PC-9 (cell line): ENCODE data around the gene DTNBP1. TPM values are rescaled to one million over a fixed set of nuclear protein-coding genes. Genes with fewer than 3 reads are reported as not detected.

ENCODE experiments used
- BruUV-seq: library from RNA; stranded (reverse); fragments of 400-500 nt; replicated peaks from 2 replicates; lab custom pipeline; 2021; lab: Mats Ljungman, UMichigan
- CTCF ChIA-PET: fragments of 300-600 bp; sonication (Branson Sonifier 250); formaldehyde crosslinking; loops from one replicate; lab custom pipeline; 2022; ENCODE audit warnings: antibody characterized with exemption; lab: Charles Lee
- POLR2A ChIA-PET: fragments of 300-600 bp; sonication (Branson Sonifier 250); formaldehyde crosslinking; loops from one replicate; lab custom pipeline; 2022; ENCODE audit warnings: antibody characterized with exemption; ENCODE audit not compliant: unreplicated experiment; lab: Charles Lee
- DNase-seq, 2 experiments: peaks; one replicate each; pipeline versions ENCODE4 v3.0.0 to v3.0.0-alpha.2; 2015 to 2022; ENCODE audit warnings: mixed read lengths in 1 of 2
- H2AFZ ChIP-seq: fragments of 200-600 bp; sonication (generic); 2 replicates; pipeline ENCODE4 v1.8.1; 2017; ENCODE audit warnings: antibody characterized with exemption
- H3F3A ChIP-seq: fragments of 200-600 bp; sonication (generic); 2 replicates; pipeline ENCODE4 v1.8.1; 2017; ENCODE audit warnings: antibody characterized with exemption, mild to moderate bottlenecking, low read depth; ENCODE audit not compliant: insufficient read depth
- H3K27ac ChIP-seq: fragments of 200-600 bp; sonication (generic); 2 replicates; pipeline ENCODE4 v1.6.1; 2016; ENCODE audit warnings: mixed run types
- H3K27me3 ChIP-seq: fragments of 200-600 bp; sonication (generic); 2 replicates; pipeline ENCODE4 v1.6.1; 2016; ENCODE audit warnings: low read depth, mixed run types; ENCODE audit not compliant: insufficient read depth
- H3K36me3 ChIP-seq: fragments of 200-600 bp; sonication (generic); 2 replicates; pipeline ENCODE4 v1.6.1; 2016; ENCODE audit warnings: low read depth, mixed run types
- H3K4me1 ChIP-seq: fragments of 200-600 bp; sonication (generic); replicated peaks from 2 replicates; pipeline ENCODE4 v1.6.1; 2016; ENCODE audit warnings: mixed run types; ENCODE audit not compliant: insufficient read depth
- H3K4me2 ChIP-seq: fragments of 200-600 bp; sonication (generic); 2 replicates; pipeline ENCODE4 v1.6.1; 2017; ENCODE audit warnings: mixed run types
- H3K4me3 ChIP-seq: fragments of 200-600 bp; sonication (generic); 2 replicates; pipeline ENCODE4 v1.6.1; 2016; ENCODE audit warnings: mixed run types
- H3K79me2 ChIP-seq: fragments of 200-600 bp; sonication (generic); 2 replicates; pipeline ENCODE4 v1.6.1; 2017; ENCODE audit warnings: low read depth, mixed run types
- H3K9me2 ChIP-seq: fragments of 200-600 bp; sonication (generic); 2 replicates; pipeline ENCODE4 v1.8.1; 2017; ENCODE audit warnings: mild to moderate bottlenecking; ENCODE audit not compliant: insufficient read depth
- H3K9me3 ChIP-seq: fragments of 200-600 bp; sonication (generic); 2 replicates; pipeline ENCODE4 v1.8.1; 2016; ENCODE audit warnings: low read depth; ENCODE audit not compliant: insufficient read depth
- H4K20me1 ChIP-seq: fragments of 200-600 bp; sonication (generic); 2 replicates; pipeline ENCODE4 v1.8.1; 2017; ENCODE audit not compliant: insufficient read depth
- CTCF ChIP-seq: fragments of 200-600 bp; sonication (generic); conservative IDR thresholded peaks from 2 replicates; pipeline ENCODE4 v1.6.1; 2017; ENCODE audit warnings: mixed run types, antibody characterized with exemption, mild to moderate bottlenecking, moderate library complexity
- EZH2 ChIP-seq: fragments of 200-600 bp; sonication (generic); IDR thresholded peaks from 2 replicates; pipeline ENCODE4 v1.8.0; 2017; ENCODE audit warnings: antibody characterized with exemption, low read depth
- intact Hi-C: fragments of 100-400 bp; cut with micrococcal nuclease; formaldehyde crosslinking; loops from one replicate; pipeline ENCODE4 v1.10.0; 2022; ENCODE audit not compliant: unreplicated experiment
- total RNA-seq: library from RNA; stranded (reverse); gene quantifications from 2 replicates; pipeline ENCODE4 v1.2.3, GENCODE V29; 2021

DTNBP1 gene
- total RNA-seq, 1 experiment from 2014 or later: 9.1 TPM

DNA sequence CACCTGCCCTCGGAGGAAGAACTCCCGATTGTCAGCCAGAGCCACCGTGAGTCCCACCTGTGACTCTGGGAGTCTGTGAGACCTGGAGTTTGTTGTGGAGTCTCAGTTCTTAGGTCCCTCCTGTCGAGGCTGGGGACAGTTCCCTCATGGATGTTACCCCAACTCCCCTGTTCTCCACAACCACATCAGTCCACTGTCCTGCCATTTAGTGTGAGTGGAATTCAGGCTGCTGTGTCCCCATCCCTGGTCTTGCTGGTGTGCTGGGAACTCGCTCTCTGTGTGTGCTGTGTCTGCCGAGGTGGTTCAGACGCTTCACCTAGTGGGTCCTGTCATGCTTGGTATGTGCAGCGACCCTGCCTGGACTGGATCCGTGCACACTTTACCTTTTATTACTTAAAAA lies 163.2 kb downstream of the DTNBP1 start:
- H2AFZ ChIP-seq: no peak overlapping the region
- H3K4me1 ChIP-seq: no peaks in the 10 kb centered on the region
- no peak overlapping the region for H3K27ac ChIP-seq
- no peaks in the 10 kb centered on the region for H3K9me3 ChIP-seq
- DNase-seq: no peak
- intact Hi-C loops: no loop called here
- peaks cover 6% of the 10 kb centered on the region for H4K20me1 ChIP-seq
- POLR2A ChIA-PET: no interaction called here
- H3K4me2 ChIP-seq: no peak overlapping the region
- no peaks in the 10 kb centered on the region for H3K9me2 ChIP-seq
- no TSS peak for BruUV-seq
- CTCF ChIA-PET: no interaction called here
- no peaks in the 10 kb centered on the region for H3K27me3 ChIP-seq
- H3F3A ChIP-seq: no peaks in the 10 kb centered on the region
- no peak overlapping the region for H3K4me3 ChIP-seq
- TF ChIP-seq EZH2: no peak
- TF ChIP-seq CTCF: no peak
- H3K36me3 ChIP-seq: no peaks in the 10 kb centered on the region
- no peaks in the 10 kb centered on the region for H3K79me2 ChIP-seq

DNA sequence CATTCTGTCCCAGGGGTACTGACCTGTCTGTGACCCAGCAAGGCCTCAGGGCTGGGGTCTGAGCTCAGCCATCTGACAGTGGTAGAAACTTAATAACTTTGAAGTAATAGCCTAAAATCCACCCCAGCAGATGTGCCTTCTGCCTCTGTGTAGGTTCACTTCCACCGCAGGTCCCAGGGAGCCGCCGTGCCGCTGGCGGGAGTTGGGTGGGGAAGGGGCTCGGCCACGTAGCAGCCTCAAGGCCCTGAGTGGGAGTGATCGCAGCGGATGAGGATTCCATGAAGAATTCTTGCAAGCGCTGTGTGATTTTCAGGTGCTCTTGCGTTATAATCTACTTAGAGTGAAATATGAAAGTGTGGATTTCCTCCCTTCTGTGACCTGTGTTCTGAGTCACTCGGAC lies 163.7 kb downstream of the DTNBP1 start:
- H3K79me2 ChIP-seq: no peaks in the 10 kb centered on the region
- no peaks in the 10 kb centered on the region for H3K36me3 ChIP-seq
- no peak overlapping the region for H3K4me3 ChIP-seq
- no peak overlapping the region for H2AFZ ChIP-seq
- no peak overlapping the region for H3K4me2 ChIP-seq
- no peaks in the 10 kb centered on the region for H3K27me3 ChIP-seq
- intact Hi-C loops: no loop called here
- H4K20me1 ChIP-seq: peaks cover 2% of the 10 kb centered on the region
- TF ChIP-seq CTCF: no peak
- no peak for TF ChIP-seq EZH2
- DNase-seq: no peak
- H3F3A ChIP-seq: no peaks in the 10 kb centered on the region
- H3K4me1 ChIP-seq: no peaks in the 10 kb centered on the region
- no peak overlapping the region for H3K27ac ChIP-seq
- BruUV-seq: no TSS peak
- POLR2A ChIA-PET: no interaction called here
- H3K9me3 ChIP-seq: no peaks in the 10 kb centered on the region
- H3K9me2 ChIP-seq: no peaks in the 10 kb centered on the region
- CTCF ChIA-PET: no interaction called here

- Histone ChIP-seq H3K79me2 (no peaks in the 10 kb centered on the region), H3K27ac (no peak overlapping the region), H3K27me3 (no peaks in the 10 kb centered on the region), H2AFZ (no peak overlapping the region), H3K9me2 (no peaks in the 10 kb centered on the region), H3K4me2 (no peak overlapping the region), H3K36me3 (no peaks in the 10 kb centered on the region), H4K20me1 (no peaks in the 10 kb centered on the region; the same call in 1 of the 2 replicates), H3F3A (no peaks in the 10 kb centered on the region), H3K4me3 (no peak overlapping the region), H3K9me3 (no peaks in the 10 kb centered on the region), H3K4me1 (no peaks in the 10 kb centered on the region)
- no TSS peak for BruUV-seq
- intact Hi-C loops: no loop called here
- CTCF ChIA-PET: no interaction called here
- no peak for DNase-seq
- TF ChIP-seq CTCF: no peak
- TF ChIP-seq EZH2: no peak
- POLR2A ChIA-PET: no interaction called here
Observed at GRCh38 chr6:15498640-15499039, 164.2 kb downstream of the DTNBP1 start.
